GM08714 (cell line): ENCODE results near the gene MIGA1.
"Not testable (repeated sequence)": the region's sequence is repeated elsewhere in the genome, so short reads cannot be mapped to it uniquely, and the experiment has no call there.

Experiments
- H3K4me3 ChIP-seq: fragments of 200-500 bp; sonication (Bioruptor generic); 2 replicates; pipeline ENCODE4 v1.5.1; 2014; ENCODE audit warnings: mild to moderate bottlenecking, low read length, inconsistent platforms
- ZNF274 ChIP-seq: IDR thresholded peaks from 2 replicates; pipeline ENCODE4 v1.6.1; 2012; ENCODE audit warnings: mild to moderate bottlenecking, low read depth, low read length

The MIGA1 gene

DNA sequence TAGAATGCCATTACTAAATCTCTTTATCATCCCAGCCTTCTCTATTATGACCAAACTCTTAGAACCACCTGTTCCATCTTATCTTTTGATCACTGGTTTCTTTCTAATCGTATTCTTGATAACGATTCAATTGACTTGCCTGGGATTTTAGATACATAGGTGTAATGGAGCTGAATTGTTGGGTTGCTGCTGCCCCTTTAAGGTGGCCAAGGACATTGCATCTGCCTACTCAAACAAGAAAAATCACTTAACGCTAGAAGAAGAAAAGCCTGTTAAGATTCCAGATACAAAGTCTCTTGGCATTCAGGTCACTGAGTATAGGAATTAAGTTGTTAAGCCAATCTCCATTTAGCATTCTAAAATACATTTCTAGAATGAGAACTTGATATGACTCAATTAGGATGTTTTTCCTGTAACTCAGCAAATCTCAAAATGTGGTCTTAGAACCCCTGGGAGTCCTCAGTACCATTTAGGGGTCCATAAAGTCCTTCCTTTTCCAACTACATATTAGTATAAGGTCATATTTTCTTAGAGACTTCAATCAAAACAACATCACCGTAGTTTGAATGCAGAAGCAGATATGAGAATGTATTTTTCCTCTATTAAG is 121.3 kb downstream of the MIGA1 start:
- H3K4me3 ChIP-seq, result no peak overlapping the region
- no peak for TF ChIP-seq ZNF274

DNA sequence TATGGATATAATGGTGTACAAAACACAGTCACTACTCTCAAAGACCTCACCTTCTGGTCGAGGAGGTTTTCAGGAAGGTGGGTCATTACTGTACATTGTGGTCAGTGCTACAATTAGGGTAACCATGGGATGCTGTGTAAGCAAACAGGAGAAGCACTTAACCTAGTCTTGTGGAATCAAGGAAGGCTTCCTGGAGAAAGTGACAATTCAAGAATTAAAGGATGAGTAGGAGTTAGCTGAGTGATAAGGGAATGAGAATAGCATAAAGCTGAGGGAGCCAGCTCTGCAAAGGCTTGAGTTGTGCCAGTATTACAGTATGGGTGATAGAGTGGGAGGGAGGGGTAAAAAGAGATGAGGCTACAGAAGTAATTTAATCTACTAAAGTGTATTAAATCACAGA is 126.2 kb downstream of the MIGA1 start:
- TF ChIP-seq ZNF274, result no peak

DNA sequence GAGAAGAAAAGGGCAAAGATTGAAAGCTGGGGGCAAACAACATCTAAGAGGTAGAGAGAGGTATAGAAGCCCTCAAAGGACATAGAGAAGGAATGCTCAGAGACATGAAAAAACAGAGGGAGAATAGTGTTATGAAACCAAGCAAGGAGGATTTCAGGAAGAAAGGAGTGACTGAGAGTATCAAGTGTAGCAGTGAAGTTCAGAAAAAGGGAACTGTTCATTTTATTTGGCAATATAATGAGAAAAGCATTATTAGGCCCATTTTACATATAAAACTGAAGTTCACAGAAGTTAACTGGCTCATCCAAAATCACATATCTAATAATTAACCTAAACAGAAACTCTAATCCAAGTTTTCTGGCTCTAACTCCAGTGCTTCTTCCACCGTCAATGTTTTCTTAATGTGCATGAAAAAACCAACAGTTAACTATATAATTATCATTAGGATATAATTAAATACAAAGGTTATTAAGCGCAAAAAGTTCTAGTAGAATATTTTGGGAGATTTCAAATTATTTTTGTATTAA is 126.6 kb downstream of the MIGA1 start:
- TF ChIP-seq ZNF274, result no peak
- H3K4me3 ChIP-seq, result no peak overlapping the region

More for the DNA sequence above, 126.2 kb downstream of the MIGA1 start:
- no peak overlapping the region for H3K4me3 ChIP-seq

DNA sequence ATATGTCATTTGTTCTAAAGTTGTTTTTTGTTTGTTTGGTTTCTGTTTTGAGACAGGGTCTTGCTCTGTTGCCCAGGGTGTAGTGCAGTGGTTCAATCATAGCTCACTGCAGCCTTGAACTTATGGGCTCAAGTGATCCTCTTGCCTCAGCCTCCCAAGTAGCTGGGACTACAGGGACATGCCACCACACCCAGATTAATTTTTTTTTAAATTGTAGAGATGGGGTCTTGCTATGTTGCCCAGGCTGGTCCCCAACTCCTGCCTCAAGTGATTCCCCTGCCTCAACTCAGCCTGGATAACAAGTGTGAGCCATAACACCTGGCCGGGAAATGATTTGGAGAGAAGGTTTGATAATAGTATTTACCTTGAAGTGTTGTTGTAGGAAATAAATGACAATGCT is 127.2 kb downstream of the MIGA1 start:
- no peak for TF ChIP-seq ZNF274

DNA sequence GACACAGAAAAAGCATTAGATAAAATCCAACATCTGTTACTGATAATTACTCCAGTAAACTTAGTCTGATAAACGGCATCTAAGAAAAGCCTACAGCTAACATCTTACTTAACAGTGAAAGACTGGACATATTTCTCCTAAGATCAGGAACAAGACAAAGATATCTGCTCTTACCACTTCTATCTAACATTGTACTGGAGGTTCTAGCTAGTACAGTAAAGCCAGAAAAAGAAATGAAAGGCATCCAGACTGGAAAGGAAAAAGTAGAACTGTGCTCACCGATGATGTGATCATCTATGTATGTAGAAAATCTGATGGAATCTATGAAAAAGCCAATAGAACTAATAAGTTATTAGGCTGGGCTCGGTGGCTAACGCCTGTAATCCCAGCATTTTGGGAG is 130.7 kb downstream of the MIGA1 start:
- TF ChIP-seq ZNF274, result no peak

More for the DNA sequence above, 127.2 kb downstream of the MIGA1 start:
- no peak overlapping the region for H3K4me3 ChIP-seq

DNA sequence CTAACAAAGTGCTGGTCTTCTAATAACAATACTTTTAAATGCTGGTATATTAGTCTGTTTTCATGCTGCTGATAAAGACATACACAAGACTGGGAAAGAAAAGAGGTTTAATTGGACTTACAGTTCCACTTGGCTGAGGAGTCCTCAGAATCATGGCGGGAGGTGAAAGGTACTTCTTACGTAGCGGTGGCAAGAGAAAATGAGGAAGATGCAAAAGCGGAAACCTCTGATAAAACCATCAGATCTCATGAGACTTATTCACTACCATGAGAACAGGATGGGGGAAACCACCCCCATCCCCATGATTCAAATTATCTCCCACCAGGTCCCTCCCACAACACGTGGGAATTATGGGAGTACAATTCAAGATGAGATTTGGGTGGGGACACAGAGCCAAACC is 139.5 kb downstream of the MIGA1 start:
- H3K4me3 ChIP-seq, result not testable (repeated sequence)

More for the DNA sequence above, 130.7 kb downstream of the MIGA1 start:
- H3K4me3 ChIP-seq, result no peak overlapping the region

DNA sequence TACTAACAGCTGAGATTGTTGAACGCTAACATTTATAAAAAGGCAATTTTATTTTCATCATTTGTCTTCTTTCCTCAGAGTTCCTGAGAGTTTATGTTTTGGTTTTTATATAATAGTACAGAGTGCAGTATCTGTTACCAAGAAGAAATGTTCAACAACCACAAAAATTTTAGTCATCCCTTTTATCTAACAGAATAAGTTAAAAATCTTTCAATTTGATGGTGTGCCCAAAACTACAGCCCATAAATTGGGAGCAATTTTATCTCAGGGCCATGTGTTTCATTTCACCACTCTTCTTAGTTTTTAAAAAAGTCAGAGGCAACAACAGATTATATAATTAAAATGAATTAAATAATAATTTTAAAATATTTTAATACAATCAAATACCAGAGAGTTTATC is 146.1 kb downstream of the MIGA1 start:
- no peak for TF ChIP-seq ZNF274
- H3K4me3 ChIP-seq, result no peak overlapping the region

DNA sequence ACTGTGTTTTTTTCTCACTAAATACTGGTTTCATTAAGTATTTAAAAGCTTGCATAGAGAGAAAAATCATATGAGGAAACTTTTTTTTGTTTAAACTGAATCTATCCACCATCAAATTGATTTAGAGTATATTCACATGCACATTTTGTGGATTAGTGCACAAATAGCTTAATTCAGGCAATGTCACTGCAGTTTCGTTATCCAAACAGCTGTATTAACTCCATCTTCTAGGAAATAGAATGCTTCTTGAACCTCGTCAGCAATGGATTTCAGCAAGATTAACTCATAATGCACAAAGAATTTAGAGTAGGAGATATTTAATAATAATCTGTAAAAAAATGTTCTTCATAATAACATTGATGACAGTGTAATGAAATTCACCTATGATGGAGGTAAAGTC is 146.5 kb downstream of the MIGA1 start:
- TF ChIP-seq ZNF274, result no peak
- H3K4me3 ChIP-seq, result no peak overlapping the region

DNA sequence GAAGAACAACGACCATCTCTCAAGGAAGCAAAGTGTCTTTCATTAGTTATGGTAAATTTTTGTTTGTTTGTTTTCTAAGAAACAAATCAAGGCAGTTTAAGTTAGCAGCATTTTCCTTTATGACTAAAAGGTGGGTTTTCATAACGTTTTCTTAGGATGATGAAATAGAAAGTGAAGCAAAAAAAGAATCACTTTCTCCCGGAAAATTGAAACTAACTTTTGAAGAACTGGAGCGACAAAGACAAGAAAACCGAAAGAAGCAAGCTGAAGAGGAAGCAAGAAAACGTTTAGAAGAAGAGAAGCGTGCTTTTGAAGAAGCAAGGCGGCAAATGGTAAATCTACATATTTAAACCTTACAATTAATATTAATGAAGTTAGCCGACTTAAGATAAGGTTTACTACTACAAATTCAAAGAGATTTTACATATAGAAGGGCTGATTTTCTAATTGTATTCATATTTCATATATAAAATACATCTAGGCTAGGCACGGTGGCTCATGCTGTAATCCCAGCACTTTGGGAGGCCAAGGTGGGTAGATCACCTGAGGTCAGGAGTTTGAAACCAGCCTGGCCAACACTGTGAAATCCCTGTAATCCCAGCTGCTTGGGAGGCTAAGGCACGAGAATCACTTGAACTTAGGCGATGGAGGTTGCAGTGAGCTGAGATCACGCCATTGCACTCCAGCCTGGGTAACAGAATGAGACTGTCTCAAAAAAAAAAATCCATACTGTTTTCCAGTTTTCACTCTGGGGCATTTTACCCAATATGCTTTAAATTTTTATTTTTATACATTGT is 147.3 kb downstream of the MIGA1 start:
- TF ChIP-seq ZNF274, result no peak
- peak overlapping the region; percentile 64; the same call in 1 of the 2 replicates for H3K4me3 ChIP-seq

DNA sequence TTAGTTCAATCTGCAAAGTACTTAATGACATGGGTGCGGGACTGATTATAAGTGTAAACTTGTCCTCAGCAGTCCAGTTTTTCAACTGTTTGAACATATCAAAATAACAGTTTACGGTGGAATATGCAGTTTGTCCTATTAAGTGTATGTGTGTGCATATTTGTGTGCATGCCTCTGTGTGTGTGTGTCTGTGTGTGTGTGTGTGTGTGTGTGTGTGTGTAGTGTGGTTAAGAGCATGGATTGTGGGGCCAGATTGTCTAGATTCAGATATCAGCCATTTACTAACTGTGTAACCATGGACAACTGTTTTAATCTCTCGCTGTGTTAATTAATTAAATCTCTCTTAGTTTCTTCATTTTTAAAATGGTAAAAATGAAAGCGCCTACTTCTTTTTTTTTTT is 148.0 kb downstream of the MIGA1 start:
- no peak for TF ChIP-seq ZNF274
- no peak overlapping the region for H3K4me3 ChIP-seq
